Immature natural killer cell (primary cell): Measurements from ENCODE around the gene ALDH3A2. TPM values are rescaled to one million over a fixed set of nuclear protein-coding genes. Genes with fewer than 3 reads are reported as not detected.
"Not testable (repeated sequence)": the region's sequence is repeated elsewhere in the genome, so short reads cannot be mapped to it uniquely, and the experiment has no call there.

ENCODE experiments used
- DNase-seq, 3 donors: peaks; one replicate each; pipeline ENCODE4 v3.0.0; 2022; ENCODE audit warnings: mixed read lengths in 1 of 3
- H3K27ac Mint-ChIP-seq, 6 donors: one replicate each; pipeline ENCODE4 v1.8.0; 2020; ENCODE audit warnings: mixed read lengths in 6 of 6, mild to moderate bottlenecking in 5 of 6, inconsistent platforms in 4 of 6, moderate library complexity in 3 of 6
- H3K27me3 Mint-ChIP-seq, 3 donors: one replicate each; pipeline ENCODE4 v1.8.0; 2020 to 2021; ENCODE audit warnings: low read depth in 3 of 3, mild to moderate bottlenecking in 3 of 3, mixed read lengths in 3 of 3, moderate library complexity in 3 of 3, inconsistent platforms in 1 of 3
- H3K36me3 Mint-ChIP-seq, 3 donors: one replicate each; pipeline ENCODE4 v1.8.0; 2020; ENCODE audit warnings: mixed read lengths in 3 of 3, inconsistent platforms in 2 of 3, mild to moderate bottlenecking in 2 of 3
- H3K4me1 Mint-ChIP-seq, 2 donors: one replicate each; pipeline ENCODE4 v1.8.0; 2020; ENCODE audit warnings: inconsistent platforms in 2 of 2, mild to moderate bottlenecking in 2 of 2, mixed read lengths in 2 of 2, moderate library complexity in 1 of 2
- H3K4me3 Mint-ChIP-seq, 5 donors: one replicate each; pipeline ENCODE4 v1.8.0; 2020; ENCODE audit warnings: mild to moderate bottlenecking in 5 of 5, mixed read lengths in 5 of 5, inconsistent platforms in 3 of 5, moderate library complexity in 3 of 5
- H3K9me3 Mint-ChIP-seq, 6 donors: one replicate each; pipeline ENCODE4 v1.8.0; 2020; ENCODE audit warnings: mild to moderate bottlenecking in 6 of 6, mixed read lengths in 6 of 6, inconsistent platforms in 4 of 6, moderate library complexity in 3 of 6
- polyA plus RNA-seq, 3 donors: library from polyadenylated mRNA; unstranded; fragments of 300-500 nt; fragmentation: Illumina TruSeq; gene quantifications; one replicate each; pipeline ENCODE4 v1.2.3, GENCODE V29; 2021

The ALDH3A2 gene
- polyA plus RNA-seq, 3 donors from 2014 or later = 19.8 to 37.4 (median 32.9) TPM

DNA sequence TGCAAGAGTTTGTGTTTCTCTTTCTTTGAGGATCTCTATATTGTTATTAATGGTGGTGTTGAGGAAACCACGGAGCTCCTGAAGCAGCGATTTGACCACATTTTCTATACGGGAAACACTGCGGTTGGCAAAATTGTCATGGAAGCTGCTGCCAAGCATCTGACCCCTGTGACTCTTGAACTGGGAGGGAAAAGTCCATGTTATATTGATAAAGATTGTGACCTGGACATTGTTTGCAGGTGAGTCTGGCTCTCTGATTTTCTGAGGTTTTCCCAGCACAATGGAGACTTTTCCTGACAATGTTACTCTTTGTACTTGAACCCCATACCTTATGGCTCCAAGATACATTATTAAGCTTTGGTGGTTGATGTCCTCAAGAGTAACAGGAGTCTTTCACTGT, 7.8 kb downstream of the ALDH3A2 start:
- peak overlapping the region in 1 of 5 donors; percentile 2 for H3K4me3 Mint-ChIP-seq
- H3K27ac Mint-ChIP-seq = peak overlapping the region in 1 of 6 donors; percentile 6
- no peaks in the 10 kb centered on the region for H3K9me3 Mint-ChIP-seq
- H3K4me1 Mint-ChIP-seq = peaks cover 0 to 34% of the 10 kb centered on the region in 2 donors
- DNase-seq = no peak
- peaks cover 31 to 58% (median 41%) of the 10 kb centered on the region in 3 donors for H3K36me3 Mint-ChIP-seq
- H3K27me3 Mint-ChIP-seq = no peaks in the 10 kb centered on the region

- Mint-ChIP-seq H3K4me3 (peak overlapping the region in 1 of 5 donors; percentile 44), H3K9me3 (no peaks in the 10 kb centered on the region), H3K27ac (peak overlapping the region in 1 of 6 donors; percentile 6), H3K27me3 (no peaks in the 10 kb centered on the region), H3K36me3 (peaks cover 31 to 56% (median 41%) of the 10 kb centered on the region in 3 donors), H3K4me1 (peaks cover 0 to 27% of the 10 kb centered on the region in 2 donors)
- DNase-seq = no peak
Measured at GRCh38 chr17:19656851-19657581, 8.5 kb downstream of the ALDH3A2 start.

GRCh38 chr17:19659366-19660177, 11.0 kb downstream of the ALDH3A2 start:
- H3K27ac Mint-ChIP-seq = no peak overlapping the region
- no peak overlapping the region for H3K4me3 Mint-ChIP-seq
- H3K27me3 Mint-ChIP-seq = no peaks in the 10 kb centered on the region
- H3K4me1 Mint-ChIP-seq = peaks cover 0 to 25% of the 10 kb centered on the region in 2 donors
- DNase-seq = no peak
- no peaks in the 10 kb centered on the region for H3K9me3 Mint-ChIP-seq
- peaks cover 36 to 57% (median 44%) of the 10 kb centered on the region in 3 donors for H3K36me3 Mint-ChIP-seq

- H3K36me3 Mint-ChIP-seq = peaks cover 35 to 57% (median 37%) of the 10 kb centered on the region in 3 donors
- no peaks in the 10 kb centered on the region for H3K27me3 Mint-ChIP-seq
- H3K9me3 Mint-ChIP-seq = no peaks in the 10 kb centered on the region
- H3K27ac Mint-ChIP-seq = no peak overlapping the region
- DNase-seq = no peak
- H3K4me1 Mint-ChIP-seq = peaks cover 0 to 18% of the 10 kb centered on the region in 2 donors
- H3K4me3 Mint-ChIP-seq = no peak overlapping the region
Measured at GRCh38 chr17:19660219-19660870, 11.8 kb downstream of the ALDH3A2 start.

GRCh38 chr17:19661121-19661520, 12.6 kb downstream of the ALDH3A2 start:
- Mint-ChIP-seq H3K36me3 (peaks cover 31 to 59% (median 33%) of the 10 kb centered on the region in 3 donors), H3K27ac (no peak overlapping the region), H3K27me3 (no peaks in the 10 kb centered on the region), H3K4me3 (no peak overlapping the region), H3K4me1 (peaks cover 0 to 10% of the 10 kb centered on the region in 2 donors), H3K9me3 (no peaks in the 10 kb centered on the region)
- no peak for DNase-seq

DNA sequence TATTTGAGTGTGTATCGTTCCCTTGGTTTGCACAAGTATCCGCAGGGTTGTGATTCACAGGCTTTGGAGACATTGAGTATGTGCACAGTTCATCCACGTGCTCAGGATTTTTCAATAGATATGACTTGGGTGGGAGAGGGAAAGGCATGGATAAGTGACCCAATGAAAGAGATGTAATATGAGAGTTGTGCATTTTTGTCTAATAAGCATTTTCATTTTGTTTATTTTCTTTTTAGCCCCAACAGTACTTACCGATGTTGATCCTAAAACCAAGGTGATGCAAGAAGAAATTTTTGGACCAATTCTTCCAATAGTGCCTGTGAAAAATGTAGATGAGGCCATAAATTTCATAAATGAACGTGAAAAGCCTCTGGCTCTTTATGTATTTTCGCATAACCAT, 14.5 kb downstream of the ALDH3A2 start:
- no peak overlapping the region for H3K4me3 Mint-ChIP-seq
- no peaks in the 10 kb centered on the region for H3K4me1 Mint-ChIP-seq
- H3K9me3 Mint-ChIP-seq = no peaks in the 10 kb centered on the region
- no peak overlapping the region for H3K27ac Mint-ChIP-seq
- no peak for DNase-seq
- H3K27me3 Mint-ChIP-seq = no peaks in the 10 kb centered on the region
- H3K36me3 Mint-ChIP-seq = peaks cover 20 to 46% (median 21%) of the 10 kb centered on the region in 3 donors

DNA sequence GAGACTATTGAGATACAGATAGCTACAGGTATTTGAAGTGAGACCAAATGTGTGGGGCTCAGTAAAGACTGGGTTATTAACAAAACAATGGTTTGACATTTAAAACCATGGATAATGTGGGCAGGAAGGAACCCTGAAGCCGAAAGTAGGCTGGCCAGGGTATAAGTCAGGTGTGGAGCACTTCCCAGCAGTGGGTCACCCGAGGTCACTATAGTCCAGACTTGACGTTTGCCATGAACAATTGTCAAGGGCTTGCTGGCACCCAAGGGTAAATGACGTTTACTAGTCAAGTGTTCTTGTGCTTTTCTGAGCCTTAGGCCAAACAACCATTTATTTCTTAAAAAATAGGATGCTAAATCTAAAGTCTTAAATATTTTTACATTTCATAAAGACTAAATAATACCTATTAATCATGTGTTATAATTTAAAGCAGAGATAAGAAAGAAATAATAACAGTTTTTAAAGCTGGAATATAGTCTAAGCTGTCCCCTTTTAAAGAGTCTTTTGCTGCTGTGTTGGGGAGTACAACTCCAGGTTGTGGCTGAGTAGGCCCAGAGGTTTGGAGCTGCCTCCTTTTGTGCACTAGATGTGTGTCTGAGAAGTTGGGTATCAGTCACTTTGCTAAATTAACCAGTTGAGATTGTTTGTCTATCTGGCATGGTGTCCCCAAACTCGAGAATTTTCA, 15.7 kb downstream of the ALDH3A2 start:
- no peak for DNase-seq
- Mint-ChIP-seq H3K9me3 (no peaks in the 10 kb centered on the region), H3K4me1 (no peaks in the 10 kb centered on the region), H3K27me3 (no peaks in the 10 kb centered on the region), H3K27ac (no peak overlapping the region), H3K36me3 (peaks cover 17 to 41% (median 19%) of the 10 kb centered on the region in 3 donors), H3K4me3 (no peak overlapping the region)

- Mint-ChIP-seq H3K27ac (no peak overlapping the region), H3K9me3 (no peaks in the 10 kb centered on the region), H3K4me1 (no peaks in the 10 kb centered on the region), H3K36me3 (peaks cover 17 to 38% (median 19%) of the 10 kb centered on the region in 3 donors), H3K4me3 (no peak overlapping the region), H3K27me3 (no peaks in the 10 kb centered on the region)
- DNase-seq = no peak
Measured at GRCh38 chr17:19664821-19665181, 16.2 kb downstream of the ALDH3A2 start.

DNA sequence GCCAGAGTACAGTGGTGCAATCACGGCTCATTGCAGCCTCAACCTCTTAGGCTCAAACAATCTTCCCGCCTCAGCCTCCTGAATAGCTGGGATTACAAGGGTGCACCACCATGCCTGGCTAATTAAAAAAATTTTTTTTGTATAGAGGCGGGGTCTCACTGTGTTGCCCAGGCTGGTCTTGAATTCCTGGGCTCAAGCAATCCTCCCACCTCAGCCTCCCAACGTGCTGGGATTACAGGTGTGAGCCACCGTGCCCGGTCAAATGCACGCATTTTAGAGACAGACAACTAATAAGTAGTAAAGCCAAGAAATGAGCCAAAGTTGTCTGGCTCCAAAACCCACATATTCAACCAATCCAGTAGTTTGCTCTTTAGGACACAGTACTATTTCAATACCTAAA, 21.1 kb downstream of the ALDH3A2 start:
- not testable (repeated sequence) for H3K27ac Mint-ChIP-seq, H3K4me3 Mint-ChIP-seq, H3K27me3 Mint-ChIP-seq, H3K9me3 Mint-ChIP-seq, H3K4me1 Mint-ChIP-seq, DNase-seq
- peaks cover 18 to 28% (median 24%) of the 10 kb centered on the region in 3 donors for H3K36me3 Mint-ChIP-seq

- H3K27me3 Mint-ChIP-seq = peaks cover 0 to 2% (median 0%) of the 10 kb centered on the region in 3 donors
- H3K9me3 Mint-ChIP-seq = no peaks in the 10 kb centered on the region
- no peak overlapping the region for H3K27ac Mint-ChIP-seq
- peaks cover 15 to 26% (median 22%) of the 10 kb centered on the region in 3 donors for H3K36me3 Mint-ChIP-seq
- no peaks in the 10 kb centered on the region for H3K4me1 Mint-ChIP-seq
- no peak overlapping the region for H3K4me3 Mint-ChIP-seq
- DNase-seq = no peak
Measured at GRCh38 chr17:19670908-19671307, 22.4 kb downstream of the ALDH3A2 start.

DNA sequence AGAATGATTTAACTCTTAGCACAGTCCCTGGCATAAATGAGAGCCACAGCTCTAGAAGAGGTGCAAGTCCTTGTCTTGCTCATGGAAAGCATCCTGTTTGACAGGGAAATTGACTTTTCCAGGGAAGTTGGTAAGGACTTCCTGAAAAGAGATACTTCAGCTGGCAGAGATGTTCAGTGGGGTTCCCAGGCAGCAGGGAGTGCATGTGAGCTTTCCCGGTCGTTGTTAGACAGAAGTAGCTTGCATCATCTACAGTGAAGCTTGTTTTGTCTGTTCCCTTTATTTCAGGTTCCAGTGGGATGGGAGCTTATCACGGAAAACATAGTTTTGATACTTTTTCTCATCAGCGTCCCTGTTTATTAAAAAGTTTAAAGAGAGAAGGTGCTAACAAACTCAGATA, 22.9 kb downstream of the ALDH3A2 start:
- Mint-ChIP-seq H3K4me3 (no peak overlapping the region), H3K27ac (no peak overlapping the region), H3K36me3 (peaks cover 18 to 29% (median 22%) of the 10 kb centered on the region in 3 donors), H3K4me1 (no peaks in the 10 kb centered on the region), H3K27me3 (peaks cover 0 to 2% (median 0%) of the 10 kb centered on the region in 3 donors), H3K9me3 (no peaks in the 10 kb centered on the region)
- DNase-seq = no peak

DNA sequence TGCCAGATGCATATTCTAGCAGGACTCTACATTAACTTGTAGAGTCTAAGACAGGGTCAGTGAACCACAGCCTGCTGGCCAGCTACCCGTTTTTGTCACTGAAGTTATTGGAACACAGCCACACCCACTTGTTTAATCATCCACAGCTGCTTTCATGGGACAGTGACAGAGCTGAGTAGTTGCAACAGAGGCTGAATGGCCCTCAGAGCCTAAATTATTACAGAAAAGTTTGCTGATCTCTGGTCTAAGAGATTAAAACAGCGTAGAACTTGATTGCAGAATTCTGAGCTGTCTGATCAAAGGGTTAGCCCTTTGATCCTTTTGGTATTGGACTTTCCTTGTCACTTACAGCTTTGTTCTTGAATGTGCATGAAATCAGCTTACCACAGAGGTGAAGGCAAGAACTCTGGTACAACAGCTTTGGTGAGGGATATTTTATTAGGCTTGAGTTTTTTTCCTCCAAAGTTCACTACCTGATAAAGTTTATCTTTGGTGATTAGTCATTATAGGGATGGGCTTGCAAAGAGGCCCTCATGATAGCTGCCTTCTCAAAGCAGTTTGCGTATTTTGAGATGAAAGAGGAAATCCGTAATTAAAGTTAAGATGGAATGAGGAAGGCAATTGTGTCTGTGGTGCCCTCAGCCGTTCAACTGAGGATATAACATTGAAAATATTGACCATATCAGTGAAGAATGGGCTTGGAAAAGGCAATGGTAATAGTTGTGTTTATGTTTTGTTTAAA, 23.6 kb downstream of the ALDH3A2 start:
- Mint-ChIP-seq H3K27me3 (peaks cover 0 to 2% (median 0%) of the 10 kb centered on the region in 3 donors), H3K36me3 (peaks cover 18 to 29% (median 22%) of the 10 kb centered on the region in 3 donors), H3K9me3 (no peaks in the 10 kb centered on the region), H3K4me1 (no peaks in the 10 kb centered on the region), H3K4me3 (no peak overlapping the region), H3K27ac (no peak overlapping the region)
- DNase-seq = no peak

DNA sequence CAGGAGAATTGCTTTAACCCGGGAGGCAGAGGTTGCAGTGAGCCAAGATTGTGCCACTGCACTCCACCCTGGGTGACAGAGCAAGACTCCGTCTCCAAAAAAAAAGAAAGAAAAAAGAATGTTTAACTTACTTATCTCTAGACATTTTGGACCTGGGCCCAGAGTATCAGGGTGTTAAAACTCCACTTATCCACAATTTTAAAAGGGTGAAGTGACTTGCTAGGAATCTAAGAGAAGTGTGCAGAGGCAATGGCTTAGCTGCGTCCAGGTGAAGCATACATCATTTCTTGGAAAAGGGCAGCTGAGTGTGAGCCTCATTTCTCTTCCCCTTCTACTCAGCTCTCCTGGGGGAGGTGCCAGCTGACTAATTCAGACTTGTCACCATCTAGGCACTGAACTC, 25.1 kb downstream of the ALDH3A2 start:
- Mint-ChIP-seq H3K27me3 (peaks cover 0 to 2% (median 0%) of the 10 kb centered on the region in 3 donors), H3K36me3 (peaks cover 18 to 29% (median 22%) of the 10 kb centered on the region in 3 donors), H3K4me3 (no peak overlapping the region), H3K27ac (no peak overlapping the region), H3K9me3 (no peaks in the 10 kb centered on the region), H3K4me1 (no peaks in the 10 kb centered on the region)
- no peak for DNase-seq
